ENCODE data around the gene BRS3. TPM values are rescaled to one million over a fixed set of nuclear protein-coding genes. Genes with fewer than 3 reads are reported as not detected.
"Not testable (repeated sequence)": the region's sequence is repeated elsewhere in the genome, so short reads cannot be mapped to it uniquely, and the experiment has no call there.

Gene BRS3
- under 1 TPM in 6 of 8 experiments, not detected in 2; 0.05 to 0.20 (median 0.18) TPM for total RNA-seq

GRCh38 chrX:136487647-136488046 lies at the start of gene BRS3:
Gene BRS3 (plus strand): TSS chrX:136487947. CDS start chrX:136488115, 168 bp downstream.
- ATAC-seq (replicated peaks in 6 of 8) = no peak
- in situ Hi-C loops (cut with MboI; ENCODE audit: low pct_unique_long_range_greater_than_20kb in 2 of 9, low sequenced_read_pairs in 9 of 9, unreplicated experiment in 9 of 9) = loop anchor here in 1 of 9 experiments (25.0 kb wide), 1 partner anchor 250 kb away; no protein-coding TSS in a partner anchor
- Histone ChIP-seq H3K4me1 (replicated peaks in 1 of 2) (no peaks in the 10 kb centered on the region), H3K27ac (no peak within 1 kb of the TSS), H3K4me3 (no peak within 1 kb of the TSS)
- 0 to 33% (median 24%) methylated on average over 1 to 4 of the region's 4 CpGs; no CpG with 5 or more reads in 7 of the 10 experiments for WGBS, 10 experiments

GRCh38 chrX:136438192-136438591 lies 49.6 kb upstream of the BRS3 start:
- Histone ChIP-seq H3K4me1 (replicated peaks in 1 of 2) (no peaks in the 10 kb centered on the region), H3K27ac (no peak overlapping the region), H3K4me3 (no peak overlapping the region)
- in situ Hi-C loops (cut with MboI; ENCODE audit: low pct_unique_long_range_greater_than_20kb in 2 of 9, low sequenced_read_pairs in 9 of 9, unreplicated experiment in 9 of 9) = no loop called here
- ATAC-seq (replicated peaks in 6 of 8) = no peak
- 18 to 100% (median 64%) methylated on average over 1 to 3 of the region's 3 CpGs; no CpG with 5 or more reads in 3 of the 10 experiments for WGBS, 10 experiments

- H3K27ac ChIP-seq; ATAC-seq (replicated peaks in 6 of 8); H3K4me3 ChIP-seq; H3K4me1 ChIP-seq (replicated peaks in 1 of 2); in situ Hi-C loops (cut with MboI; ENCODE audit: low pct_unique_long_range_greater_than_20kb in 2 of 9, low sequenced_read_pairs in 9 of 9, unreplicated experiment in 9 of 9): not testable (repeated sequence)
- no CpG with 5 or more reads among the region's 18 CpGs for WGBS, 10 experiments
Measured at GRCh38 chrX:136445674-136446073, 42.1 kb upstream of the BRS3 start.

GRCh38 chrX:136446208-136446607 lies 41.5 kb upstream of the BRS3 start:
- in situ Hi-C loops (cut with MboI; ENCODE audit: low pct_unique_long_range_greater_than_20kb in 2 of 9, low sequenced_read_pairs in 9 of 9, unreplicated experiment in 9 of 9) = no loop called here
- H3K27ac ChIP-seq = no peak overlapping the region
- WGBS, 10 experiments = 13% methylated on average over 3 of the region's 6 CpGs; no CpG with 5 or more reads in 9 of the 10 experiments
- no peak for ATAC-seq (replicated peaks in 6 of 8)
- H3K4me1 ChIP-seq (replicated peaks in 1 of 2) = no peaks in the 10 kb centered on the region
- no peak overlapping the region for H3K4me3 ChIP-seq

- in situ Hi-C loops (cut with MboI; ENCODE audit: low pct_unique_long_range_greater_than_20kb in 2 of 9, low sequenced_read_pairs in 9 of 9, unreplicated experiment in 9 of 9) = no loop called here
- 0 to 100% (median 48%) methylated on average over 1 to 2 of the region's 2 CpGs; no CpG with 5 or more reads in 4 of the 10 experiments for WGBS, 10 experiments
- H3K27ac ChIP-seq = no peak overlapping the region
- no peaks in the 10 kb centered on the region for H3K4me1 ChIP-seq (replicated peaks in 1 of 2)
- no peak for ATAC-seq (replicated peaks in 6 of 8)
- H3K4me3 ChIP-seq = no peak overlapping the region
Measured at GRCh38 chrX:136447308-136447707, 40.4 kb upstream of the BRS3 start.

GRCh38 chrX:136447968-136448367 lies 39.8 kb upstream of the BRS3 start:
- Histone ChIP-seq H3K4me3 (no peak overlapping the region), H3K27ac (no peak overlapping the region), H3K4me1 (replicated peaks in 1 of 2) (no peaks in the 10 kb centered on the region)
- in situ Hi-C loops (cut with MboI; ENCODE audit: low pct_unique_long_range_greater_than_20kb in 2 of 9, low sequenced_read_pairs in 9 of 9, unreplicated experiment in 9 of 9) = no loop called here
- no peak for ATAC-seq (replicated peaks in 6 of 8)

GRCh38 chrX:136450050-136450830 lies 37.5 kb upstream of the BRS3 start:
- ATAC-seq (replicated peaks in 6 of 8) = peak in 2 of 8 experiments; percentile 29 to 41
- 5 to 93% (median 37%) methylated on average over 1 to 5 of the region's 8 CpGs; no CpG with 5 or more reads in 2 of the 10 experiments for WGBS, 10 experiments
- in situ Hi-C loops (cut with MboI; ENCODE audit: low pct_unique_long_range_greater_than_20kb in 2 of 9, low sequenced_read_pairs in 9 of 9, unreplicated experiment in 9 of 9) = no loop called here
- H3K27ac ChIP-seq = no peak overlapping the region
- no peak overlapping the region for H3K4me3 ChIP-seq
- no peaks in the 10 kb centered on the region for H3K4me1 ChIP-seq (replicated peaks in 1 of 2)

- H3K4me1 ChIP-seq (replicated peaks in 1 of 2) = no peaks in the 10 kb centered on the region
- H3K27ac ChIP-seq = no peak overlapping the region
- no peak overlapping the region for H3K4me3 ChIP-seq
- 32 to 100% (median 80%) methylated on average over 1 to 4 of the region's 5 CpGs; no CpG with 5 or more reads in 5 of the 10 experiments for WGBS, 10 experiments
- no peak for ATAC-seq (replicated peaks in 6 of 8)
- in situ Hi-C loops (cut with MboI; ENCODE audit: low pct_unique_long_range_greater_than_20kb in 2 of 9, low sequenced_read_pairs in 9 of 9, unreplicated experiment in 9 of 9) = no loop called here
Measured at GRCh38 chrX:136452614-136453013, 35.1 kb upstream of the BRS3 start.

- Histone ChIP-seq H3K4me1 (replicated peaks in 1 of 2) (no peaks in the 10 kb centered on the region), H3K4me3 (no peak overlapping the region), H3K27ac (no peak overlapping the region)
- in situ Hi-C loops (cut with MboI; ENCODE audit: low pct_unique_long_range_greater_than_20kb in 2 of 9, low sequenced_read_pairs in 9 of 9, unreplicated experiment in 9 of 9) = no loop called here
- no peak for ATAC-seq (replicated peaks in 6 of 8)
- 0 to 100% (median 56%) methylated on average over 1 of the region's 1 CpG; no CpG with 5 or more reads in 7 of the 10 experiments for WGBS, 10 experiments
Measured at GRCh38 chrX:136453114-136453513, 34.6 kb upstream of the BRS3 start.

- ATAC-seq (replicated peaks in 6 of 8) = no peak
- 0 to 9% methylated on average over 1 of the region's 1 CpG; no CpG with 5 or more reads in 8 of the 10 experiments for WGBS, 10 experiments
- Histone ChIP-seq H3K4me3 (no peak overlapping the region), H3K4me1 (replicated peaks in 1 of 2) (no peaks in the 10 kb centered on the region), H3K27ac (no peak overlapping the region)
- in situ Hi-C loops (cut with MboI; ENCODE audit: low pct_unique_long_range_greater_than_20kb in 2 of 9, low sequenced_read_pairs in 9 of 9, unreplicated experiment in 9 of 9) = no loop called here
Measured at GRCh38 chrX:136453771-136454170, 34.0 kb upstream of the BRS3 start.

GRCh38 chrX:136456133-136456532 lies 31.6 kb upstream of the BRS3 start:
- in situ Hi-C loops (cut with MboI; ENCODE audit: low pct_unique_long_range_greater_than_20kb in 2 of 9, low sequenced_read_pairs in 9 of 9, unreplicated experiment in 9 of 9) = no loop called here
- no peak overlapping the region for H3K4me3 ChIP-seq
- ATAC-seq (replicated peaks in 6 of 8) = no peak
- 0 to 87% (median 50%) methylated on average over 1 to 6 of the region's 6 CpGs; no CpG with 5 or more reads in 2 of the 10 experiments for WGBS, 10 experiments
- no peaks in the 10 kb centered on the region for H3K4me1 ChIP-seq (replicated peaks in 1 of 2)
- H3K27ac ChIP-seq = no peak overlapping the region

- Histone ChIP-seq H3K27ac (no peak overlapping the region), H3K4me3 (no peak overlapping the region), H3K4me1 (replicated peaks in 1 of 2) (no peaks in the 10 kb centered on the region)
- ATAC-seq (replicated peaks in 6 of 8) = peak in 1 of 8 experiments; percentile 84
- in situ Hi-C loops (cut with MboI; ENCODE audit: low pct_unique_long_range_greater_than_20kb in 2 of 9, low sequenced_read_pairs in 9 of 9, unreplicated experiment in 9 of 9) = no loop called here
- 0 to 32% (median 10%) methylated on average over 1 to 5 of the region's 5 CpGs; no CpG with 5 or more reads in 4 of the 10 experiments for WGBS, 10 experiments
Measured at GRCh38 chrX:136457303-136457917, 30.3 kb upstream of the BRS3 start.

- Histone ChIP-seq H3K27ac (no peak overlapping the region), H3K4me1 (replicated peaks in 1 of 2) (no peaks in the 10 kb centered on the region), H3K4me3 (no peak overlapping the region)
- WGBS, 10 experiments = 0 to 83% (median 80%) methylated on average over 1 to 2 of the region's 3 CpGs; no CpG with 5 or more reads in 7 of the 10 experiments
- ATAC-seq (replicated peaks in 6 of 8) = no peak
- in situ Hi-C loops (cut with MboI; ENCODE audit: low pct_unique_long_range_greater_than_20kb in 2 of 9, low sequenced_read_pairs in 9 of 9, unreplicated experiment in 9 of 9) = no loop called here
Measured at GRCh38 chrX:136464589-136464988, 23.2 kb upstream of the BRS3 start.

All from motor neuron (in vitro differentiated cells).